Effector CD4-positive, alpha-beta T cell (primary cell): ENCODE results near the gene SFSWAP.

Experiments
- DNase-seq: peaks from one replicate; pipeline ENCODE4 v3.0.0-alpha.2; 2020

The SFSWAP gene

DNA sequence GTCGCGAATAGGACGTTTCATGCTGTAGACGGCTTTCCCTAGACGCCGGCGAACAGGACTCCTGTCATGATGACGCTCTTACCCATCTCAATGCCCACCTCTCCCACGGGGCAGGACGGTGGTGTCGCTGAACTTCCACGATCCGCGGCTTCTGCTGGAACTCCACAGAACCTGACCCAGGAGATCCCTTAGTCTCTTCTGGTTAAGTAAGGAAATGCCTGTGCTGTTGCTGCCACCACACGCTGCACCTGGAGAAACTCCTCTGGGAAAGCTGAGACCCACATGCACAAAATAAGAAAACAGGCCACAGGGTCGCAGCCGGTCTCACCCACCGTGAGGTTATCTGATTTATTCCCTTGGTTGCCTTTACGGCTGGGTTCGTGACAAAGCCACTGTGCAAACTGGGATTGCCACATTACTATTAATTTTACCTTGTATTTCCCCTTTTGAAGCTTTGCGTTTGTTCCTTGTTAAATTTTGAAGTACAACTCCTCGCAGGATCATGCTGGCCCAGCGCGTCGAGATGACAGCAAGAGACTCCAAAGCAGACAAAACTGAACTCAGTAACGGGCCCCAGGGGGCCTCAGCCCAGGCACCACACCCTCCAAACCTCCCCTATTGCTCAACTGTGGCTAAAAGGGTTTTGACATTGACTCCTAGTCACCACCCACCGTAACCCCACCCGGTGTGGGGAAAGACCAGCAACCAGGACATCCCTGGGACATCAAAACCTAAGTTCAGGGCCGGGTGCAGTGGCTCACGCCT lies 108.1 kb downstream of the SFSWAP start:
- DNase-seq: no peak

DNA sequence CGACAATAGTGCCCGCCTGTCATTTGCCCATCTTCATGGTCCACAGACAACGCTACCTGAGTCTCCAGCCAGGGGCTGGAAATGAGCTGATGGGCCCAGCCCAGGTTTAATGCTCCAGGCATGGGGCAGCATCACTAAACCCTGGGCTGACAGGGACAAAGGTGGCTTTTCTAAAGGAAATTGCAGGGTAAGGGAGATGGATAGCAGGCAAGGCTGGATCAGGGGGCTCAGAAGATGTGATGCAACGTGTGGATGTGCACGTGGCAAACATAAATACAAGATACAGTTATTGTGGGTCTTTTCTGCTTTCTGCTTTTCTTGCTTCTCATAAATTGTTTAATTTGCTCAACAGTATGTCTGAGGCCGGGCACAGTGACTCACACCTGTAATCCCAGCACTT lies 113.6 kb downstream of the SFSWAP start:
- no peak for DNase-seq

DNA sequence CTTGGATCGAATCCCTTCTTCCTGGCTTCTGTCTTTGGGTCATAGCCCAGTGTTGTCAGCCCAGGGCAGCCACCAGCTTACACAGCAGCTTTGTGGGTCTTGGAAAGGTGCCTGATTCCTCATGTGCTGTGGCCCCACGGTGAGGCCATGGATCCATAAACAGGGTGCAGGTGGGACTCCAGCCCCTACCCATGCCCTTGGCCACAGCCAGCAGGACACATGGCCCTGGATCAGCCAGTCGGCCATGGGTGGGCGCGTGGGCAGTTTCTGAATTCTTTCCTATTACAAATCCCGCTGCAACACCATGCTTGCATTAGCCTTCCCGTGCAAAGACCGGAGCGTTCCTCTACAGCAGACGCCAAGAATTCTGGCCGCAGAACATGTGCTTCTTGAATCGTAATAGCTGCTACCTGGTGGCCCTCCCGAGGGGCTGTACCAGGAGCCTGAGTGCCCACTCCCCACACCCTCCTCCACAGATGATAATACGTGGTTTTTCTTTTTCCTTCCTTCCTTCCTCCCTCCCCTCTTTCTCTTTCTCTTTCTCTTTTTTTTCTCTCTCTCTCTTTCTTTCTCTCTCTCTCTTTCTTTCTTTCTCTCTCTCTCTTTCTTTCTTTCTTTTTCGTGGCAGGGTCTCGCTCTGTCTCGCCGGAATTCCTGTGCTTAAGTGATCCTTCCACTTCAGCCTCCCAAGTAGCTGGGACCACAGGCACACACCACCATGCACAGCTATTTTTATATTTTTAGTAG lies 114.4 kb downstream of the SFSWAP start:
- no peak for DNase-seq

DNA sequence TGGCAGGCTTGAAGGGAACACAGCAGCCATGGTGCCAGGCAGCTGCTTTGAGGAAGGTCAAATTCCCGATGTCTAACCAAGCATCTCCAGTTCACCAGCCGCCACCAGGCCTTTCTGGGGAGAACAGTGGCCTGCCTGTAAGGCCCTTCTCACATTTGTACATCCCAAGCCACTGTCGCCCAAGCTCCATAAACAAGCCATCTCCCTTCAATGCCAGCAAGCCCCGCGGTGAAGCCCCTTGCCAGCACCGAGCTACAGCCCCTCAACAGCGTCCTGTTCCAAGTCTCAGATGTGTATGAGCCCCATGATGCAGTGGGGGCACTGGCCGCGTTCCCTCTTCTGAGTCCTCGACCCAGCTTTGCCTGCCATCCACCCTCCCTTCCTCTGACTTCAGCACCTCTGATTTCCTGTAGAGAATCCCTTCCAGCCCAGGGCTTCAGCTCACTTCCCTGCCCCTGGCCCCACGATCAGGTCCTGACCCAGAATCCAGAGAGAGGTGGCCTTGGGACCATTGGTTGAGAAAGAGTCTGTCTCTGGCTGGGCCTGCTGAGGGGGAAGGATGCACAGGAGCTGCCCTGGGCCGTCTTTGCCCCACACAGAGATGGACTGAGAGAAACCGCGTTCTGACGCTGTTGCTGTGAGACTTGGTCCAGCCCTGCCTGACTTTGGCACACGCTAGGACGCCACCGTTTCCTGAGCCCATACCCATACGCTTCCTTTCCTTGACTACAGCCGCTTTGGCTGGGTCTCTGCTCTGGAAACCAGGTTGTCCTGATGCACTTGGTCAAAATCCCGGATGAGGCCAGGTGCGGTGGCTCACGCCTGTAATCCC lies 115.4 kb downstream of the SFSWAP start:
- no peak for DNase-seq

DNA sequence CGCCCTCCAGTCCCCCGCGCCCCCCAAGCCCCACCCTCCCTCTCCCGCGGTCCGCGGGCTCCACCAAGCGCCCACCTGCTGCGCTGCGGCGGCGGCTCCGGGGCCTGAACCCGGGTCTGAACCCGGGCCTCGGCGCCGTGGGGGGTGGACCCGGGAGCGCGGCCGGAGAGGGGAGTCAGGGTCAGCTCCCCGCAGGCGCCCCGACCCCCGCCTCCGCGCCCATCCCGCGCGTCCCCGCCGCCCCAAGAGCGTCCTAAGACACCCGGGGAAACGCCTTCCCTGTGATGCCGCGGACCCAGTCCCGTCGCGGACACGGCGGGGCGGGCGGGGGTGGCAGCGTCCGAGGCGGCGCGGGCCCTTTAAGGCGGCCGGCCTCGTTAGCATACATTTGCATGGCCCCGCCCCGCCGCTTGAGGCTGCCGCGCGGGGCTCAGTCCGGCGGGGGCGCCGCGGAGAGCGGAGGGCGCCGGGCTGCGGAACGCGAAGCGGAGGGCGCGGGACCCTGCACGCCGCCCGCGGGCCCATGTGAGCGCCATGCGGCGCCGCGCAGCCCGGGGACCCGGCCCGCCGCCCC lies 117.2 kb downstream of the SFSWAP start, which contains the start of gene MMP17:
Gene MMP17 (plus strand): TSS at position 433 of the 574 bp plus-strand sequence. CDS start 102 bp downstream, at position 535.
- no peak for DNase-seq

DNA sequence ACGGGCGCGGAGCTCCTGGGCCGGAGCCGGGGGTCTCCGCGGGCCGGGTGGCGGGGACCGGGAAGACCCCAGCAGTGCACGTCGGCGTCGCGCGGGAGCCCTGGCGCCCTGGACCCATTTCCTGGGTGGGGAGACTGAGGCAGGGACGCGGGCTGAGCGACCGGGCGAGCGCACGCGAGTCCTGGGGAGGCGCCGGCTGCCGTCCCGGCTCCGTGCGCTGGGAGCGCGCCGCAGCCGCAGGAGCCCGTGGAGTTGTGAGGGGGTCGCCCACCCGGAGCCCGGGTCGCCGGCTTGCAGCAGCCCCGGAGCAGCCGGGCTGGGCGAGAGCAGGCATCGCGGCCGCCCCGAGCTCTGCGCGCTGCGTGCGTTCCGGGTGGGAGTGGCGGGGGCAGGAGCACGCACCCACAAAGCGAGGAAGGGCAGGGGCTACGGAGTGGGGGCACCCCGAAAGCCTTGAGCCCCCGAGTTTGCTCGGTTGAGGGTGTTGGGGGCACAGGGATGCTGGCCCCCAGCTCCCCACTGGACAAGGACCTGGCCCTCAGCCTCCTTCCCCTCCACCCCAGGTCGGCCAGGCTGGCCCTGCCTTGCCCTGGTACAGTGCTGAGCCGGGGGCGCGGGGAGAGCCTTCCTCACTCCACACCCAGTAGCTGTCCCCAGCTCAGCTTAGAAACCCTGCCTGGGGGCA lies 117.9 kb downstream of the SFSWAP start:
- no peak for DNase-seq

DNA sequence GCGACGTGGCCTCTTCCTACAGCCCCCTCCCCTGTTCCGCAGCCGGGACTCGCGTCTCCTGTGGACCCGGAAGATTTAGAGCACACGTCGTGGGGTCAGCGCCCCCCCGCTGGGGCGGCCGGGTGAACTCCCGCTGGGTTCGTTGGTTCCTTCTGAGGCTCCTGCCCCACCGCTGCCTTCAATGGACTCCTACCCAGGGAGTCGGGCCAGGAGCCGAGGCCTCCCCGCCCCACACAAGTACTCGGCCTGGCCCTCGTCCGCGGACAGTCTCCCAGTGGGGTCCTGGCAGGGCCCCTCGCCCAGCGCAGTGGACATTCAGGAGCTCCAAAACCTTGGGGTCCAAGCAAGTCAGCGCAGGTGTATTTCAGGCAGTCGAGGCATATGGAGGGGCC lies 118.5 kb downstream of the SFSWAP start:
- no peak for DNase-seq

DNA sequence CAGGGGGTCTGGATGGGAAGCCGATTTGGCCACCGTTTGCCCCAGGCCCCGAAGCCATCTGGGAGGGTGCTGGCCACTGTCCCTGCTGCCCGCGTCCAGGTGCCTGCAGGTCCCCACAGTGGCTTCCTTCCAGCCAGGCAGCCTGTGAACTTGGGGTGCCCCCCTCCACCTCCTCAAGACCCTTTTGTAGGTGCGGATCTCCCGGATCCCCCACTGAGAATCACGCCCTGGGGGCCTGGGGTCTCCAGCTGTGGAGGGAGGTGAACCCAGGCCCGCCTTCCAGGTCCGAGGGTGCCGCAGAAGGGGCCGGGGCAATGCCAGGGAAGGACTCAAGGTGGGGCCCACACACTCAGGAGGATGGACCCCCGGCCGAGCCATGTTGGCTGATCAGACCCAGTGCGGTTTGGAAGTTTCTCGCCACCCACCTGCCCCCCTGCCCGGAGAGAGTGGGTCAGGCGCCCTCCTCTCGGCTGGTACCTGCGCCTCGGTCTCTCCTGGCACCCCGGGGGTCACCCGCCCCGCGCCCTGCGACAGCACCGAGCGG lies 119.0 kb downstream of the SFSWAP start:
- DNase-seq: no peak

DNA sequence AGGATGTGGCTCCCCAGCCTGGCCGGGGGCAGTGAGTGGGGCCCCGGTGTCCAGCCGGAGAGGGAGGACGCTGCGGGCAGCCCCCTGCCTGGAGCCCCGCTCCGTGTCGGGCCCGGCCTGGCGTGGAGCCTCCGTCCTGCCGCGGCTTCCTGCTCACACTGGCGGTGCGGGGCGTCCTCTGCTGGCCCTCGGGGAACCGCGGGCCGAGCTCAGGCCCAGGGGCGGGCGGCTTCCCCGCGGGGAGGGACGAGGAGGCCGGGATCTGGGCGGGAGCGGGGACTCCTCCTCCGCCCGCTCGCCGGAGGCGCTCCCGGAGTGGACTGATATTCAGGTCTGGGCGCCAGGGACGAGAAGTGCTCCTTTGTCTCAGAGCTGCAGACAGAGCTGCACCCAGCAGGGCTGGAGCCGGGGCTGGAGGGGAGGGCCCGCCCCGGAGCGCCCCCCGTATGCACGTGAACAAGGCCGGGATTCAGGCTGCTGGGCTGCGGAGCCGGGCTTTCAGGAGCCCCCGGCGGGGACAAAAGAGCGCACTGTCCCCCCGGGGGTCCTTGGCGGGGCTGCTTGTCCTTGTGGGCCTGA lies 119.5 kb downstream of the SFSWAP start:
- no peak for DNase-seq

DNA sequence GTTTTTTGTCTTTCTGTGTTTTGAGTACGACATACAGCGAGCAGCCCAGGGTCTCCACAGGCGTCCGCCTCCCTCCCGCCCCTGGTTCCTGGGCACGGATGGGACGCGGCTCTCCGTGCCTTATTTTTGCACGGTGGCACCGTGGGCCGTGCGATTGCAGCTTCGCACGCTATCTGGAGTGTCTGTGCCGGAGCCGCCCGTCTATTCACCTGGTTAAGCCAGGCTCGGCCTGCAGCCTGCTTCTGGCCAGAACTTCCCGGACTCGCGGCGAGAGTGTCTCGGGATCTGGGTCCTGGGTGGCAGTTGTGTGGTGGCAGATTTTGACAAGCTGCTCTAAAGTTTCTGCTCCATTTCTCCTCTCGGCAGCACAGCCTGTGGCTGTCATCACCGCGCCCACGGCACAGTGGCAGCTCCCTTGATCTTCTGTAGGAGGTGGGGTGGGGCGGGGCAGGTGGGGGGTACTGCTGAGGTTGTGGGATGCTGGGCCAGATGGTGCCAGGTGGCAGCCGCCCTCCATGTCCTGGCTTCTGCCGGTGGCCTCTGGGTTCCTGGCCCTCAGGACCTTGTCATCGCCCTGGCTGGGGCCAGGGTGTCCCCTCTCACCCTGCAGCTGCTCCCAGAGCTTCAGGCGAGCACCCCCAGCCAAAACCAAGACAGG lies 120.2 kb downstream of the SFSWAP start:
- DNase-seq: no peak

DNA sequence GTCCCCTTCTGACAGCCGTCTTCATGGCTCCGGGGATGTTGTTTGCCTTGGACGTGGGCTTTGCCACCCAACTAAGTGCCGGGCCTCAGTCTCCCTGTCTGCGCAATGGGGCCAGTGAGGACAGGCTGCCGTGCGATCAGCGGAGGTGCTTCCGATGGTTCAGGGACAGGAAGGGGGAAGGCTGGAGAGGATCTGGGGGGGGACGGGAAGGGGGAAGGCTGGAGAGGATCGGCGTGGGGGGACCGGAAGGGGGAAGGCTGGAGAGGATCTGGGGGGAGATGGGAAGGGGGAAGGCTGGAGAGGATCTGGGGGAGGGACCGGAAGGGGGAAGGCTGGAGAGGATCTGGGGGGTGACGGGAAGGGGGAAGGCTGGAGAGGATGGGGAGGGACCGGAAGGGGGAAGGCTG lies 120.7 kb downstream of the SFSWAP start:
- DNase-seq: no peak

DNA sequence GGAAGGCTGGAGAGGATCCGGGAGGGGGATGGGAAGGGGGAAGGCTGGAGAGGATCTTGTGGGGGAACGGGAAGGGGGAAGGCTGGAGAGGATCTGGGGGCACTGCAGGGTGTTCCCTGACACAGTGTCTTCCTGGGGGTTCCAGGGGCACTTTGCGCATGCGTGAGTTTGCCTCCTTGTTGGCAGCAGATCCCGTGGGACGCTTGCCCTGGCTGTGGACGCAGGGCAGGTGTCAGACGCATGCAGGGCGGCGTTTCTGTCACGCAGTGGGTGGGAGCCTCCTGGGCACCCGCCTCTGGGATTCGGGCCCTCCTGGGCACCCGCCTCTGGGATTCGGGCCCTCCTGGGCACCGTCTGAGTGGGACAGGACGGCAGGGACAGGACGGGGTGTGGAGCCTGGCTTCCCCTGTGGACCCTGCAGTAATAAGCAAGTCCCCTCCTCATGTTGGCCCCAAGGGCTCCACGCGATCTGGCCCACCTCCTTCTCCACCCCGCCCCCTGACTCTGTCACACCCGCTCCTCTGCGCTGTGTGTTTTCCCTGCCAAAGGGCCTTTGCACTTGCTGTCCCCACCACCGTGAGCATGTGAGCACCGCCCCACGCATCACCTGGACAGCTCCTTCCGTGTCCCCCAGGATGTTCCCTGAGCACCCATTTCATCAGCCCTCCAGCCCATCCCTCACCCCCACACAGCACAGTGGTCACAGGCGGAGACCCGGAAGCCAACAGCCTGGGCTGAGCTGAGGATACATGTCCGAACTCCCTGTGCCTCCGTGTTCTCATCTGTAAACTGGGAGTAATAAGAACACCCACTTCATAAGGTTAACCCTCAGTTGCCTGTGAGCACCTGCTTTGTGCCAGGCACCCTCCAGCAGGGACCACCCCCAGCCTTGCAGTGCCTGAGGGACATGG lies 121.7 kb downstream of the SFSWAP start:
- no peak for DNase-seq

DNA sequence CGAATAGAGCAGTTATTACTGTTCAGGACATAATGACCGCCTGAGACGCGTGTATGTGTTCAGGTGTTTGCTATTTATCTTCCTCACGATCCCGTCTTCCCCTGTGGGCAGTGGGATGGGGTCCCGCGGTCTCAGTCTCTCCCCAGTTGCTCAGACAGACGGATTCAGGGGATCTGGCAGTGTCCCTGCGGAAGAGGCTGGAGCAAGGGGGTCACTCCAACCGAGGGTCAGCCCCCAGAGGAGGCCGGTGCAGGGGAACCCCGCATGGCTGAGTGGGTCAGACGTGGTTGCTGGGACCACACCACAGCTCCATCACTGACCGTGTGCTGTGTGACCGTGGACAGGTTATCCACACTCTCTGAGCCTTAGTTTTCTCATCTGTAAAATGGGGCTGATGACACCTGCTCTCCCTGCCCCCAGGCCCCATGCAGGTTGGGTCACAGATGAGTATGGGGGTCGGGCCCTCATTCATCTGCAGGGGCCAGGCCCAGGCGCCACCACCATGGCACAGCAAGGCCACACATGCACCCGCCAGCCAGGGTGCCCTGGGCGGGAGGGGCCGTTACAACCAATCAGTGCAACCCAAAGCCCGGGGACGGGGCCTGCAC lies 122.5 kb downstream of the SFSWAP start:
- no peak for DNase-seq

DNA sequence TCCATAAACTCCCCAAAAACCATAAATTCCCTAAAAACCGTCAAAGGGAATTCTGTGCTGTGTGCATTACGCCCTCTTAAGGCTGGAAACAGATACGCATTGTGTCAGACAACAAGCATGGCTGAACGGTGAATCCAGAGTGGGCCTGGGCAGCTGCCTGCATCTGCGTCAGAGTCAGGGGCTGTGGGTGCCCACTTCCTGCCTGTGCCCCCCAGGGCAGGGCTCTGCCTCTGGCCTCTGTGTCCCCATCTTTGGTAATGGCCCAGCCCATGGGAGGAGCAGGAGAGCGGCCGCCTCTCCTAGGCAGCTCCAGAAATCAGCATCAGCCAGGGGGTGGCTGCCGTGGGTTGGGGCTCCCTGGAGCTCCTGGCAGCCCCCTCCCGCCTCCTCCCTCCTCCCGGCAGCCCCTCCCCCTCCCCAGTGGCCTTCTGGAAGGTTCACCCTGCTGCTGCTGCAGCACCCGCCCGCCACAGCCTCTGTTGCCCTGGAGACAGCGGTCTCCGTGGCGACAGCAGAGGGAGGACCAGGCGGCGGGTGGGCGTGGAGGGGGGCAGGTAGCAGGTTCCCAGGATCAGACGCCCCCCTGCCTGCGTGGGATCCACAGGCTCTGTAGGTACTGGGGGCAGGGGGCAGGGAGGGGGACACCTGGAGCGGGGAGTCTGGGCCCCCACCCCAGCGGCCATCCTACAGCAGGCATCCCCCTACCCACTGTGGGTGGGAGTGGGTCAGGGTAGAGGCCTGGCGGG lies 123.2 kb downstream of the SFSWAP start:
- no peak for DNase-seq

DNA sequence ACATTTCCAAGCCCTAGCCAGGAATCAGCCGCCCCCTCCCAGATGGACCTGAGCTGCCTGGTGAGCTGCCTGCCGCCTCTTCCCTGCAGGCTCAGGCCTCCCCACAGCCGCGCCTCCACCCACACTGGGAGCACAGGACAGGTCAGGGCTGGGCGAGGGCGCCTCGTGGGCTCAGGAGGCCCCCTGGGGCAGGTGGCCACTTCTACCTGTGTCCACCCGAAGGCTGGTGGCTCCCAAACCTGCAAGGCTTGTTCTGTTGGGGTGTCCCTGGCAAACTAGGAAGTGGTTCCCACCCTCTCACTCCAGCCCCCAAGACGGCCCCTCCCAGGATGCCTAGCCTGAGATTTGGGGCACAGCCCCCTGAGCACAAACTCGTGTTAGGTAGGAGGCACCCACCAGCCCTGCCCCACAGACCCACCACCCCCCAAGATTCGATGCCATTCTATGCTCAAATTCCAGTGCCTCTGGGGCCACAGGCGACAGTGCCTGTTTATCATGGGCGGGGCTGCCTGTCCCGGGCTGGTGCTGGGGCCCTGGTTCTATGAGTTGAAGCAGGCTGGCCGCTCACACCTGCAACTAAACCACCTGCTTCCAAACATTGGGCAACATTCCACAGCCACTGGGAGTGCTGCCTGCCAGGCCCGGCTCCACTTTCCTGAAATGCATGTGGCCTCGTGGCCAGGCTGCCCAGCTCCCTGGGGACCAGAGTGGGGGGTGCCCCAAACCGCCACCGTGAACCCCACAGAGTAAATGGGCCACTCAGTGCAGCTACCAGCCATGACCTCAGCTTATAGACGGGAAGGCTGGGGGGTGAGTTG lies 124.1 kb downstream of the SFSWAP start:
- no peak for DNase-seq

DNA sequence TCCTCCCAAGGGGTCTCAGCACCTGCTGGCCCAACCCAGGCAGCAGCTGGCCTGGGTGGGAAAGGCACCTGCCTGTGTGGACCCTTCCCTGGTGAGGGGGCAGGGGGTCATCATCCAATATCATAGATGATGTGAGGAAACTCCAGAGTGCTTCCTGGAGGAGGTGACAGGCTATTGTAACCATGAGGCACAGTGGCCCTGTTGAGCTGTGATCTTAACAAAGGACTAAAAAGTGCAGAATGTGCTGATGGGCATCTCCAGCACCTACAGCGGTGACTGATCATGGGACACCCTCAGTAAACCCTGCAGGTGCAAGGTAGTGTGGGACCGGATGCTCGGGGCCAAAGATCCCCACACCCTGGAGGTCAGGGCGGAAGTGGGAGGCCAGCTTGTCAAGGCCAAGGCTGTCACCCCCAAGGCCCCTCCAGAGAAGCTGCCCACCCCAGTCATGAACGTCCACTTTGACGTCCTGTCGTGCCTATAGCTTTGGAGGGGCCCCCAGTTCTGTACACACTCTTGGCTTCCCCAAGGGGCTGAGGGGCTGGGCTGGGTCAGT lies 124.8 kb downstream of the SFSWAP start:
- DNase-seq: no peak

DNA sequence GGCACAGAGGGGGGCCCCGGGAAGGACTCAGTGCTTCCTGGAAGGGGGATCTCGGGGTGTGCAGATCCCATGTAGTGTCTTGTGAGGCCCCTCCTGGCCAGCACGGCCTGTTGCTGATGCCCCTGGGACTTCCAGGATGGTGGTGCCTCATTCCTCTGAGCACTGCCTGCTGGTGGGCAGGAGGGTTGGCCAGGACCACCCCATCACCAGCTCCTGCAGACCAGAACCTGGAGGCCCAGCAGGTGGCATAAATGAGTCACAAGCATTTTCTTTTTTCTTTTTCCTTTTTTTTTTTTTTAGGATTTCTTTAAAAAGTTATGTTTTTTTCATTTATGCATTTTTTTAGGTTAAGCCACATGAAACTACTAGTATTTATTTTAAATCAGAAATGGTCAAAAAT lies 125.3 kb downstream of the SFSWAP start:
- no peak for DNase-seq
